ENCODE results near the gene GRM7. TPM values are rescaled to one million over a fixed set of nuclear protein-coding genes. Genes with fewer than 3 reads are reported as not detected.

Gene GRM7
- polyA plus RNA-seq, 12 donors, result 0.04 to 0.45 (median 0.19) TPM; not detected in 8

GRCh38 chr3:7657214-7658112 lies 796.5 kb downstream of the GRM7 start:
- DNase-seq, result no peak

- DNase-seq, result no peak
Measured at GRCh38 chr3:7658294-7658693, 797.4 kb downstream of the GRM7 start.

- no peak for DNase-seq
Measured at GRCh38 chr3:7659079-7659478, 798.2 kb downstream of the GRM7 start.

- no peak for DNase-seq
Measured at GRCh38 chr3:7663771-7664170, 802.9 kb downstream of the GRM7 start.

- DNase-seq, result no peak
Measured at GRCh38 chr3:7667774-7668173, 806.9 kb downstream of the GRM7 start.

- DNase-seq, result no peak
Measured at GRCh38 chr3:7669641-7670040, 808.7 kb downstream of the GRM7 start.

- no peak for DNase-seq
Measured at GRCh38 chr3:7678521-7678920, 817.6 kb downstream of the GRM7 start.

- peak; percentile 41 for DNase-seq
Measured at GRCh38 chr3:7682822-7683229, 821.9 kb downstream of the GRM7 start.

- no peak for DNase-seq
Measured at GRCh38 chr3:7683426-7683825, 822.5 kb downstream of the GRM7 start.

- DNase-seq, result no peak
Measured at GRCh38 chr3:7684182-7684715, 823.3 kb downstream of the GRM7 start.

GRCh38 chr3:7687428-7688147 lies 826.7 kb downstream of the GRM7 start:
- no peak for DNase-seq

GRCh38 chr3:7692866-7693265 lies 832.0 kb downstream of the GRM7 start:
- DNase-seq, result no peak

- no peak for DNase-seq
Measured at GRCh38 chr3:7693976-7694375, 833.1 kb downstream of the GRM7 start.

- DNase-seq, result no peak
Measured at GRCh38 chr3:7695049-7695448, 834.1 kb downstream of the GRM7 start.

GRCh38 chr3:7696320-7696719 lies 835.4 kb downstream of the GRM7 start:
- DNase-seq, result no peak

- DNase-seq, result no peak
Measured at GRCh38 chr3:7697548-7697947, 836.6 kb downstream of the GRM7 start.

GRCh38 chr3:7700539-7700938 lies 839.6 kb downstream of the GRM7 start:
- no peak for DNase-seq

- no peak for DNase-seq
Measured at GRCh38 chr3:7700977-7701376, 840.1 kb downstream of the GRM7 start.

GRCh38 chr3:7707187-7707586 lies 846.3 kb downstream of the GRM7 start:
- no peak for DNase-seq

GRCh38 chr3:7709376-7710082 lies 848.6 kb downstream of the GRM7 start:
- no peak for DNase-seq

GRCh38 chr3:7710284-7710683 lies 849.4 kb downstream of the GRM7 start:
- DNase-seq, result no peak

GRCh38 chr3:7713724-7714123 lies 852.8 kb downstream of the GRM7 start:
- no peak for DNase-seq

Measured in muscle of arm (tissue), 12 donors.